HG02763 (cell line): Measurements from ENCODE around the gene DNAH8.
"Not testable (repeated sequence)": the region's sequence is repeated elsewhere in the genome, so short reads cannot be mapped to it uniquely, and the experiment has no call there.

Source experiments
- ATAC-seq: cut with Tn5 transposase; IDR thresholded peaks from one replicate; pipeline ENCODE4 v1.9.1; 2021; ENCODE audit warnings: mild to moderate bottlenecking, moderate library complexity; ENCODE audit not compliant: unreplicated experiment

Gene DNAH8

GRCh38 chr6:38794682-38795081 is 79.6 kb downstream of the DNAH8 start:
- ATAC-seq: no peak

GRCh38 chr6:38796006-38796405 is 80.9 kb downstream of the DNAH8 start:
- no peak for ATAC-seq

- not testable (repeated sequence) for ATAC-seq
Observed at GRCh38 chr6:38796437-38796836, 81.3 kb downstream of the DNAH8 start.

- no peak for ATAC-seq
Observed at GRCh38 chr6:38796850-38797249, 81.7 kb downstream of the DNAH8 start.

- no peak for ATAC-seq
Observed at GRCh38 chr6:38797391-38797790, 82.3 kb downstream of the DNAH8 start.

GRCh38 chr6:38799529-38800184 is 84.5 kb downstream of the DNAH8 start:
- ATAC-seq: no peak

GRCh38 chr6:38801305-38801704 is 86.2 kb downstream of the DNAH8 start:
- no peak for ATAC-seq

GRCh38 chr6:38802497-38802896 is 87.4 kb downstream of the DNAH8 start:
- ATAC-seq: no peak

- ATAC-seq: no peak
Observed at GRCh38 chr6:38803129-38803528, 88.0 kb downstream of the DNAH8 start.

GRCh38 chr6:38804358-38804757 is 89.2 kb downstream of the DNAH8 start:
- ATAC-seq: no peak

- ATAC-seq: no peak
Observed at GRCh38 chr6:38805127-38805655, 90.1 kb downstream of the DNAH8 start.

- no peak for ATAC-seq
Observed at GRCh38 chr6:38805692-38806091, 90.6 kb downstream of the DNAH8 start.

GRCh38 chr6:38806271-38806670 is 91.2 kb downstream of the DNAH8 start:
- no peak for ATAC-seq

- ATAC-seq: no peak
Observed at GRCh38 chr6:38806833-38807232, 91.7 kb downstream of the DNAH8 start.

- no peak for ATAC-seq
Observed at GRCh38 chr6:38808039-38808438, 92.9 kb downstream of the DNAH8 start.

- ATAC-seq: no peak
Observed at GRCh38 chr6:38813041-38813823, 98.1 kb downstream of the DNAH8 start.

- no peak for ATAC-seq
Observed at GRCh38 chr6:38814761-38815160, 99.7 kb downstream of the DNAH8 start.

- no peak for ATAC-seq
Observed at GRCh38 chr6:38815250-38815649, 100.1 kb downstream of the DNAH8 start.

GRCh38 chr6:38818691-38819090 is 103.6 kb downstream of the DNAH8 start:
- ATAC-seq: no peak

GRCh38 chr6:38822963-38823362 is 107.9 kb downstream of the DNAH8 start:
- no peak for ATAC-seq

GRCh38 chr6:38824243-38824894 is 109.3 kb downstream of the DNAH8 start:
- ATAC-seq: no peak

GRCh38 chr6:38827024-38827423 is 111.9 kb downstream of the DNAH8 start:
- ATAC-seq: no peak
